NB4 (cell line): ENCODE results near the gene LMBR1.

Source experiments
- DNase-seq: peaks from one replicate; pipeline ENCODE4 v3.0.0; 2010; ENCODE audit warnings: low read depth
- H3K4me3 ChIP-seq: one replicate; pipeline ENCODE4 v1.5.1; 2011; ENCODE audit warnings: mild to moderate bottlenecking, low read depth, low read length, moderate library complexity
- MYC ChIP-seq: IDR thresholded peaks from 2 replicates; pipeline ENCODE4 v1.6.1; 2011; ENCODE audit warnings: low read depth, low read length
- POLR2A ChIP-seq: IDR thresholded peaks from 2 replicates; pipeline ENCODE4 v1.6.1; 2011; ENCODE audit warnings: mild to moderate bottlenecking; ENCODE audit not compliant: insufficient read length; ENCODE audit errors: extremely low read depth
- TF ChIP-seq, protein P1 (sequence below): IDR thresholded peaks from one replicate; pipeline ENCODE4 v1.5.1; 2012; ENCODE audit warnings: low read depth, low read length
- TF ChIP-seq, protein P2 (sequence below): IDR thresholded peaks from 2 replicates; pipeline ENCODE4 v1.6.1; 2011; ENCODE audit warnings: low read depth, low read length

Gene LMBR1

DNA sequence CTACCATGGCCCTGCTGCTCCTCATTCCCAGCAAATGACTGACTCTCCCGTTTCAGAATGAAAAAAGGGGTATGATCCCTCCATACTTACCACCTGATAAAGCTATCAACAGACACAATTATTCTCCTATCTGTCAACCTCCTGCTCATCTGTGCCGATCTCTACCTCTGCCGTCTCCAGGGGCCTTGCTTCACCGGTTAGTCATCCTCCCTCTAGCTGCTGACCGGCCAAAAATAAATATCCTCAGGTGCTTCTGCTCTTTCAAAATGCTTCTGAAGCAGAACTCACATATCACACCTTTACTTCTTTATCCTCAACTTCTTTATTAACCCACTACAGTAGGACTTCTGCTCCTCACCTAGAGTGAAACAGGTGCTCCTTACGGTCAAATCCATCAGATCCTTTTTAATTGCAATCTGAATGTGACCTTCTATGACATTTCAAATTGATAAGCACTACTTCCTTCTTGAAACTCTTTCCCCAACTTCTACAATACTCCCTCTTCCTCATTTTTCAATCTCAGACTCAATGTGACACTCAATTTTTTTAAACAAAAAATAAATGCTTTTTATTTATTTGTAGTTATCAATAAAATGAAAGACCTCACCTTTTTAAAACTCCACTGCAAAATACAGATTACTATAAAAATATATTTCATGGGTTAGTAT lies 63.2 kb downstream of the LMBR1 start:
- DNase-seq: no peak
- TF ChIP-seq, protein P1, sequence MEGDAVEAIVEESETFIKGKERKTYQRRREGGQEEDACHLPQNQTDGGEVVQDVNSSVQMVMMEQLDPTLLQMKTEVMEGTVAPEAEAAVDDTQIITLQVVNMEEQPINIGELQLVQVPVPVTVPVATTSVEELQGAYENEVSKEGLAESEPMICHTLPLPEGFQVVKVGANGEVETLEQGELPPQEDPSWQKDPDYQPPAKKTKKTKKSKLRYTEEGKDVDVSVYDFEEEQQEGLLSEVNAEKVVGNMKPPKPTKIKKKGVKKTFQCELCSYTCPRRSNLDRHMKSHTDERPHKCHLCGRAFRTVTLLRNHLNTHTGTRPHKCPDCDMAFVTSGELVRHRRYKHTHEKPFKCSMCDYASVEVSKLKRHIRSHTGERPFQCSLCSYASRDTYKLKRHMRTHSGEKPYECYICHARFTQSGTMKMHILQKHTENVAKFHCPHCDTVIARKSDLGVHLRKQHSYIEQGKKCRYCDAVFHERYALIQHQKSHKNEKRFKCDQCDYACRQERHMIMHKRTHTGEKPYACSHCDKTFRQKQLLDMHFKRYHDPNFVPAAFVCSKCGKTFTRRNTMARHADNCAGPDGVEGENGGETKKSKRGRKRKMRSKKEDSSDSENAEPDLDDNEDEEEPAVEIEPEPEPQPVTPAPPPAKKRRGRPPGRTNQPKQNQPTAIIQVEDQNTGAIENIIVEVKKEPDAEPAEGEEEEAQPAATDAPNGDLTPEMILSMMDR: no peak
- no peak for TF ChIP-seq POLR2A
- TF ChIP-seq, protein P2, sequence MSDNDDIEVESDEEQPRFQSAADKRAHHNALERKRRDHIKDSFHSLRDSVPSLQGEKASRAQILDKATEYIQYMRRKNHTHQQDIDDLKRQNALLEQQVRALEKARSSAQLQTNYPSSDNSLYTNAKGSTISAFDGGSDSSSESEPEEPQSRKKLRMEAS: no peak
- no peak for TF ChIP-seq MYC
- H3K4me3 ChIP-seq: no peak overlapping the region

DNA sequence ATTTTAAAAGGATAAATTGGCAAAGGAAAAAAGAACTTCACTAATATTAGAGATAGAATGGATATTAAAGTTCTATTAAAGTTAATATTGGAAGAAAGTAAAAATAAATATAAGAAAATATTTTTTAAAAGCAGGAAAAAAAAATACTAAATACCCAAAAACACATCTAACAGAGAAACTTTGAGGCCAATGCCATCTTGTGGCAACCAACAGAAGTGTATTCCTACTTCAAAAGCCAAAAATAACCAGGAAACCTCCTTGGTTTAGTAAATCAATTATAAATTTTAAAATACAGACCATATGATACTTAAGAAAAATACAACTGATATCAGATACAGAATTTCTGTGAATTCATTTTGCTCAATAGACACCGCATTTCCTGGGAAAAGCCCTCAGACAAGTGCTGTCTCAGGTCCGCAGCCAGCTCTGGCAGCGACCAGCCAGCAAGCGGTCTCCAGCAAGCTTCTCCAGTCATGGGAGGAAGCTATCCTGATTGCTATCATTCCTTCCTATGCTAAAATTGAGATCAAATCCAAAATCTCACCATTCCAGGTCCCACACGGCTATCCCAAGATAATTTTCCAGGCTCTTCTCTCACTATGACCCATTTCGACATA lies 65.3 kb downstream of the LMBR1 start:
- TF ChIP-seq, protein P1: peak; percentile 38
- no peak for TF ChIP-seq MYC
- DNase-seq: peak; percentile 49
- no peak overlapping the region for H3K4me3 ChIP-seq

DNA sequence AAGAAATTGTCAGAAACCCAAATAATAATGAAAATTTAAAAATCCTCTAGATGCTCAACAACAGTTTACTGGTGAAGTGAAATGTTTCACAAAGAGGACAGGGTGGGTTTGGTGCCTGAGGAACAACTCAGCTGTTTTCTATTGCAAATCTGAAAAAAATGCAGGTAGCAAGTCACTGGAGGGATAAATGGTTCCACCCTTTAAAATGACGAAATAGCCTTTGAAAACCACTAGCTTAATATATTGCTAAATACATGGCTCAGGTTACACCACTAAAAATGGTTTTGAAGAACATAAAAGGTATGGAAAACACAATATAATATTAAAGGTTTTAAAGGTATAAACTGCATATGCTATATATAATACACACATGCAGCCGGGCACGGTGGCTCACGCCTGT lies 69.5 kb downstream of the LMBR1 start:
- H3K4me3 ChIP-seq: no peak overlapping the region
- 0 out of 2 replicates have a peak, but pooled peaks have one; percentile 10 for TF ChIP-seq MYC
- TF ChIP-seq POLR2A: no peak
- peak; percentile 74 for DNase-seq

DNA sequence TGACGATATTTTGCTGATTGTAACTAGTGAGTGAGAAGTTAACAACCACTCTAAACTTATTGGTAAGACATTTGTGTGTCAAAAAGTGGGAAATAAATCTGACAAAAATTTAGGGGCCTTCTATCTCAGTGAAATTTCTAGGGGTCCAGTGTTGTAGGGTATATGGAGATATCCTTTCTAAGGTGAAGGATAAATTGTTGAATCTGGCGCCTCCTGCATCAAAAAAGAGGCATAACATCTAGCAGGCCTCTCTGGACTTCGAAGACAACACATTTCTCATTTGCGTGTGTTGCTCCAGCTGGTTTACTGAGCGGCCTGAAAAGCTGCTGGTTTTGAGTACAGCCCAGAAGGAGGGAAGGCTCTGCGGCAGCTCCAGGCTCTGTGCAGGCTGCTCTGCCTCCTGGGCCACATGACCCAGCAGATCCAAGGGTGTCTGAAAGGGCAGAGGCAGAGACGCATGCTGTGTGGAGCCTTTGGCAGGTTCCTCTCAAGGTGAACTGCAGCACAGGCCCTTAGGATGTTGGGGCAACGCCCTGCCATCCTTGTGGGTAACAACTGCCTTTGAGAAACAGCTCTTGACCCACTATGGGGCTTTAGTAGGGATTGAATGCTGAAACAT lies 72.4 kb downstream of the LMBR1 start:
- TF ChIP-seq, protein P2: no peak
- TF ChIP-seq MYC (no peak), POLR2A (no peak)
- TF ChIP-seq, protein P1: peak; percentile 56

DNA sequence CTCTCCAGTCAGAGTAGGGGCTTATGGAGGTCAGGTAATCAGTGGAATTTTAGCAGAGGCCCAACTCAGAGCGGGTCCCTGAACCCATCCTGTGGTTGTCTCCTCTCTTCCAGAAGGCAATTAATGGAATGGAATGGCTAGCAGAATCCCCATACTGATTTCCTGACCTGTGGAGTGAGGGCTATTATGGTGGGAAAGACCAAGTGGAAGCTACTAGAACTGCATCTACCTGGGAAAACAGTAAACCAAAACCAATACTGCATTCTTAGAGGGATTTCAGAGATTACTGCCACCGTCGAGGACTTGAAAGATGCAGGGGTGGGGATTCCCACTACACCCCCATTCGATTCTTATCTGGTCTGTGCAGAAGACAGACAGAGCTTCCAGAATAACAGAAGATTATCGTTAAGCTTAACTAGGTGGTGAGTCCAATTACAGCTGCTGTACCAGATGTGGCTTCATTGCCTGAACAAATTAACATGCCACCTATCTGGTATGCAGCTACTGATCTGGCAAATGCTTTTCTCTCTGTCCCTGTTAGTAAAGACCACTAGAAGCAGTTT lies 73.2 kb downstream of the LMBR1 start:
- TF ChIP-seq MYC: no peak
- no peak for TF ChIP-seq POLR2A
- TF ChIP-seq, protein P2: no peak
- TF ChIP-seq, protein P1: no peak
- no peak for DNase-seq

More for the DNA sequence above, 72.4 kb downstream of the LMBR1 start:
- no peak overlapping the region for H3K4me3 ChIP-seq
- peak; percentile 22 for DNase-seq

DNA sequence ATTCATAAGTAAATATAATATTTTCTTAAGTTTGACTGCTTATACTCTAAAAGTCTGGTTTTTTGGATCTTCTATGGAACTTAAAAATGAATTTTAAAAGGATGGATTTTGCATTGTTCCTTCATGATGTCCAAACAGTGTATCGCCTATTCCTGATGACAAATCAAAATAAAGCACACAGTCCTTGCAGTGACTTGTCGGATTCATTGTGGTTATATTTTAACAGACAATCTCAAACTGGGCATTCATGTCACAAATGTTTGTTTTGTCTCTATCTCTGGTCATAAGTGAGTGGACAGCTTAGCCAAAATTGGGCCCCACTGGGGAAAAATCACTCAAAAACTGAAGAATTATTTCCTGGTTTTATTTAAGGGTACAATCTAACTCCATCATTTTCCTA lies 74.8 kb downstream of the LMBR1 start:
- DNase-seq: no peak
- no peak for TF ChIP-seq POLR2A
- TF ChIP-seq, protein P1: no peak
- TF ChIP-seq, protein P2: no peak
- TF ChIP-seq MYC: no peak
- H3K4me3 ChIP-seq: no peak overlapping the region

More for the DNA sequence above, 73.2 kb downstream of the LMBR1 start:
- no peak overlapping the region for H3K4me3 ChIP-seq
